ENCODE measurements around the gene MFSD6.

DNA sequence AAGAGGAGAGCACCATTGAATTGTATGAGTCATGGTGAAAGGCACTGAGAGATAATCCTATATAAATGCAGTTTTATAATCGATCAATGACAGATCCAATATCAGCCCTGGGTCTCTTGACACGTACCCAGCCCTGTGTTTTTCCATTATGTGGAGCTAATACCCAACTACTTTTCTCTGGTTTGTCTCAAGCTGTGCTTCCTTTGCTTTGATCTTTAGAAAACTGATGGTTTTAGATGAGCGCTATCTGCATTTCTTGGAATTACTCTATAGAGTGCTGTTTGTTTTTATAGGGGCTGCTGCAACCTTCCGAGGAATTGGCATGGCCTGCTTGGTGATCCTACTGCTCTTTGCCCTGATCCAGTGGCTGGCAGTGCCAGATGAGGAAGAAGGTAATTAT, 81.3 kb downstream of the MFSD6 start:
- TF ChIP-seq EZH2 (IDR thresholded peaks at IDR 0.05; ENCODE audit: borderline replicate concordance, insufficient read depth, low read length, poor library complexity, severe bottlenecking) (no peak), SMC3 (conservative IDR thresholded peaks at IDR 0.05; ENCODE audit: poor library complexity) (no peak), EP300 (conservative IDR thresholded peaks at IDR 0.05; ENCODE audit: poor library complexity, severe bottlenecking) (no peak)
- TF ChIP-seq, protein P1, sequence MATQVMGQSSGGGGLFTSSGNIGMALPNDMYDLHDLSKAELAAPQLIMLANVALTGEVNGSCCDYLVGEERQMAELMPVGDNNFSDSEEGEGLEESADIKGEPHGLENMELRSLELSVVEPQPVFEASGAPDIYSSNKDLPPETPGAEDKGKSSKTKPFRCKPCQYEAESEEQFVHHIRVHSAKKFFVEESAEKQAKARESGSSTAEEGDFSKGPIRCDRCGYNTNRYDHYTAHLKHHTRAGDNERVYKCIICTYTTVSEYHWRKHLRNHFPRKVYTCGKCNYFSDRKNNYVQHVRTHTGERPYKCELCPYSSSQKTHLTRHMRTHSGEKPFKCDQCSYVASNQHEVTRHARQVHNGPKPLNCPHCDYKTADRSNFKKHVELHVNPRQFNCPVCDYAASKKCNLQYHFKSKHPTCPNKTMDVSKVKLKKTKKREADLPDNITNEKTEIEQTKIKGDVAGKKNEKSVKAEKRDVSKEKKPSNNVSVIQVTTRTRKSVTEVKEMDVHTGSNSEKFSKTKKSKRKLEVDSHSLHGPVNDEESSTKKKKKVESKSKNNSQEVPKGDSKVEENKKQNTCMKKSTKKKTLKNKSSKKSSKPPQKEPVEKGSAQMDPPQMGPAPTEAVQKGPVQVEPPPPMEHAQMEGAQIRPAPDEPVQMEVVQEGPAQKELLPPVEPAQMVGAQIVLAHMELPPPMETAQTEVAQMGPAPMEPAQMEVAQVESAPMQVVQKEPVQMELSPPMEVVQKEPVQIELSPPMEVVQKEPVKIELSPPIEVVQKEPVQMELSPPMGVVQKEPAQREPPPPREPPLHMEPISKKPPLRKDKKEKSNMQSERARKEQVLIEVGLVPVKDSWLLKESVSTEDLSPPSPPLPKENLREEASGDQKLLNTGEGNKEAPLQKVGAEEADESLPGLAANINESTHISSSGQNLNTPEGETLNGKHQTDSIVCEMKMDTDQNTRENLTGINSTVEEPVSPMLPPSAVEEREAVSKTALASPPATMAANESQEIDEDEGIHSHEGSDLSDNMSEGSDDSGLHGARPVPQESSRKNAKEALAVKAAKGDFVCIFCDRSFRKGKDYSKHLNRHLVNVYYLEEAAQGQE (IDR thresholded peaks at IDR 0.05; ENCODE audit: borderline replicate concordance), result no peak
- TF ChIP-seq, protein P2, sequence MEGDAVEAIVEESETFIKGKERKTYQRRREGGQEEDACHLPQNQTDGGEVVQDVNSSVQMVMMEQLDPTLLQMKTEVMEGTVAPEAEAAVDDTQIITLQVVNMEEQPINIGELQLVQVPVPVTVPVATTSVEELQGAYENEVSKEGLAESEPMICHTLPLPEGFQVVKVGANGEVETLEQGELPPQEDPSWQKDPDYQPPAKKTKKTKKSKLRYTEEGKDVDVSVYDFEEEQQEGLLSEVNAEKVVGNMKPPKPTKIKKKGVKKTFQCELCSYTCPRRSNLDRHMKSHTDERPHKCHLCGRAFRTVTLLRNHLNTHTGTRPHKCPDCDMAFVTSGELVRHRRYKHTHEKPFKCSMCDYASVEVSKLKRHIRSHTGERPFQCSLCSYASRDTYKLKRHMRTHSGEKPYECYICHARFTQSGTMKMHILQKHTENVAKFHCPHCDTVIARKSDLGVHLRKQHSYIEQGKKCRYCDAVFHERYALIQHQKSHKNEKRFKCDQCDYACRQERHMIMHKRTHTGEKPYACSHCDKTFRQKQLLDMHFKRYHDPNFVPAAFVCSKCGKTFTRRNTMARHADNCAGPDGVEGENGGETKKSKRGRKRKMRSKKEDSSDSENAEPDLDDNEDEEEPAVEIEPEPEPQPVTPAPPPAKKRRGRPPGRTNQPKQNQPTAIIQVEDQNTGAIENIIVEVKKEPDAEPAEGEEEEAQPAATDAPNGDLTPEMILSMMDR (IDR thresholded peaks at IDR 0.05; ENCODE audit: poor library complexity, severe bottlenecking), result no peak

All from neural cell (in vitro differentiated cells).